Activated CD4-positive, alpha-beta T cell treated with anti-CD3 and anti-CD28 coated beads, Interleukin-2, Interleukin-6, amounts not matched to agents 100 ng/mL and 50 ng/mL, durations not matched to agents 16 hours and 8 hours (primary cell): Measurements from ENCODE around the gene NPIPA7.
"Not testable (repeated sequence)": the region's sequence is repeated elsewhere in the genome, so short reads cannot be mapped to it uniquely, and the experiment has no call there.

Source experiments
- DNase-seq: peaks from one replicate; pipeline ENCODE4 v3.0.0-alpha.2; 2020

The NPIPA7 gene

GRCh38 chr16:16425146-16425545, 46.2 kb downstream of the NPIPA7 start:
- not testable (repeated sequence) for DNase-seq

DNA sequence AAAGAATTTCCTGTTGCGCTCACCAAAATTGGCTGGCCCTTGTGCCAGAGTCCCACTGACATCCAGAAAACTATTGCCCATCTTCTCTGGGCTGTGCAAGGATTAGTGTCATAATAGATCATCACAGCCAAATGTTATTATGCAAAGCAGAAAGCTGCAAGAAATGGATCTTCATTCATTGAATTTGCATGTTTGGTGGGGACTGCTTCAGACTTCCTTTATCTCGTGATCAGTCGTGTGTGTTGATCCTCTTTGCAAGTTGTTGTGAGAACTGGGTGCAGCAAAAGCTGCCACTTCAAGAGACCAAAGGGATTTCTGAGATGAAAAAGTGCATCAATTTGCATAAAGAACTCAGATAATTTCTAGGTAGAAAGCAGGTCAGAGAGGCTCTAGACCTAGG, 52.2 kb downstream of the NPIPA7 start:
- not testable (repeated sequence) for DNase-seq

GRCh38 chr16:16434711-16435110, 55.8 kb downstream of the NPIPA7 start:
- DNase-seq = not testable (repeated sequence)

GRCh38 chr16:16441401-16441800, 62.5 kb downstream of the NPIPA7 start:
- not testable (repeated sequence) for DNase-seq
